ENCODE data around the gene PTGDS.

The PTGDS gene

DNA sequence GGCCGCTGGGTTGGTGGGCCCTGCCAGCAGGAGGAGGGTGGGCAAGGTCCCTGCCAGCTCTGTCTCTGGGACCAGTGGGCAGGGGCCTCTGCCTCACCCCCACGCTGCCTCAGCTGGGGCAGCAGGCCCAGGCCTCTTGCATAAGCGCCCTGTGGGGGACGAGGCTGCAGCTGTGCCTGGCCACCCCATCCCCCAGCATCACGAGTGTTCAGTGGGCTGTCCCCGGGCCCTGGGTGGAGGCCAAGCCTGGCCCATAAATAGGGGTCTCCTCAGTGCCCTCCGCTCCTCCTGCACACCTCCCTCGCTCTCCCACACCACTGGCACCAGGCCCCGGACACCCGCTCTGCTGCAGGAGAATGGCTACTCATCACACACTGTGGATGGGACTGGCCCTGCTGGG is at the start of gene PTGDS:
Gene PTGDS (plus strand): TSS at position 282 of the 400 bp plus-strand sequence. CDS start 75 bp downstream, at position 357.
- DNase-seq (ENCODE audit: low spot score) = peak; percentile 97

DNA sequence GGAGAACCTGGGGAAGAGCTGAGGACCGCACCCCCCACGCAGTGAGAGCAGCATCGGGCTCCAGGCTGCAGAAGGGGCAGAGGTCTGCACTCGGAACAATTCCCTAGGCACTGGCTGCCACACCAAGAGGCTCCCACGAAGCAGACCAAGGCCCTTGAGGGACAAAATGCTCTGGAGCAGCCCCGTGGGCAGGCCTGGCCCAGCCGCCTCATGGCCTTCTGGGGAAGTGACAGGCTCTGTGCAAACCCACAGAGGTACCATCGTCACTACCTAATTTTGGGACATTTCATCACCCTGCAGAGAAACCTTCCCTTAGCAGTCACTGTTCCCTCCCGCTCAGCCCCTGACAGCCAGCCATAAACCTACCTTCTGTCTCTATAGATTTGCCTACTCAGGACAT is 48.7 kb upstream of the PTGDS start:
- no peak for DNase-seq (ENCODE audit: low spot score)

- no peak for DNase-seq (ENCODE audit: low spot score)
Measured at GRCh38 chr9:136930014-136930413, 47.3 kb upstream of the PTGDS start.

- no peak for DNase-seq (ENCODE audit: low spot score)
Measured at GRCh38 chr9:136931611-136932130, 45.6 kb upstream of the PTGDS start.

DNA sequence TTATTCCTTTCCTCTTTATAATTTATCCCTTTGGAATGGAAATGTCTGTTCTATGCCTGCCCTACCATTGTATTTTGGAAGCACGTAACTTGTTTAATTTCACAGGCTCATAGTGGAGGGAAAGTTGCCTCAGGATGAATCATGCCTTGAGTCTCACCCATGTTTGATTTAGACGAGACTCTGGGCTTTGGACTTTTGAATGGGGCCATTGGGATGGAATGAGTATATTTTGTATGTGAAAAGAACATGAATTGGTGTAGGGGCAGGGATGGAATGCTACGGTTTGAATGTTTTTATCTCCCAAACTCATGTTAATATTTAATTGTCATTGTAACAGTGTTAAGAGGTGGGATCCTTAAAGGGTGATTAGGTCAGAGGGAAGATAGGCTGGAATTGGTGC is 43.0 kb upstream of the PTGDS start:
- DNase-seq (ENCODE audit: low spot score) = no peak

- no peak for DNase-seq (ENCODE audit: low spot score)
Measured at GRCh38 chr9:136935651-136936050, 41.7 kb upstream of the PTGDS start.

DNA sequence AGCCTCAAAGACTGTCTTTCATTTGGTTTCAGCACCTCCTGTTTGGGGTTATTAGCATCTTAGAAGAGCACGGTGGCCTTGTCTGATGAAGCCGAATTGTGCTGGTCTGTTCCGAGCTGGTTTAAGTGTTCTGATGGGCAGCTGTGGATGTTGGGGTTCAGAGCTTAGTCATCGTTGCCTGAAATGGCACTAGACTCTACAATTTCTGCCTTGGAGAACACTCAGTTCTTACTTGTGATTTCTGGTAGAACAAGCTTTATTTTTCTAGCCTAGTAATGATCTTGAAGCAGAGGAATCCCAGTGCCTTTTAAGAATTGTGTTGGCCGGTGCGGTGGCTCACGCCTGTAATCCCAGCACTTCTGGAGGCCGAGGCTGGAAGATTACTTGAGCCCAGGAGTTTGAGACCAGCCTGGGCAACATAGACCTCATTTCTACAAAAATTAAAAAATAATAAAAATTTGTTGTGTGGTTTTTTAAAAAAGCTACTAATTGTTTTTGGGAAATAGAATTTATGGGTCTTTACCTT is 40.6 kb upstream of the PTGDS start:
- DNase-seq (ENCODE audit: low spot score) = peak; percentile 27

DNA sequence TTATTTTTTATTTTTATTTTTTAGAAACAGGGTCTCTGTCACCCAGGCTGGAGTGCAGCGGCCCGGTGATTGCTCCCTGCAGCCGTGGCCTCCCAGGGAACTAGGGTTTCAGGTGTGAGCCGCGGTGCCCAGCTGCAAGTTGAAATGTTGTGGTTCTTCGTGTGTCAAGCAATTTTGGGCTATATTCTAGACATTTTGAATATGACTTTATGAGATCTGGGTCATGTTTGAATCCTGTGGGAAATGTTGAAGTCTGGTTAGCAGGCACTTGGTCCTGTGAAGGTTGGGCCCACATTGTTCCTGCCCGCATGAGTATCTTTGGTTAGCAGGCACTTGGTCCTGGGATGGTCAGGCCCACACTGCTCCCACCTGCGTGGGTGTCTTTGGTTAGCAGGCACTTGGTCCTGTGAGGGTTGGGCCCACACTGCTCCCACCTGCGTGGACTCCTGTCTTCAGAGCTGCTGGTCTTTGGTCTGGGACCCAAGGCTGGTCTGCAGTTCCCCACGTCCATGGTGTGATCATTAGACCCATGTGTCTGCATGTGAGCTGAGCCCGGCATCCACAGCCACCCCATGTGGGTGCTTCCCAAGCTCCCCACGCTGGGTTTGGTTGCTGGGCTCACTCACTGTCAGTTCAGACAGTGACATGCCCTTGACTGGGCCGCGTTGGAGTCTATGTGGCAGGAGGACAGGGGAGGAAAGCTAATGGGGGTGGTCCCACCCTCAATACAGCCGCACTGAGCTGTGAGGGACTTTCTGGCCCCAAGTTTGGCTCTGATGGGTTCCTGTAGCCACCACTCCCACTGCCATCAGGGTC is 39.9 kb upstream of the PTGDS start:
- no peak for DNase-seq (ENCODE audit: low spot score)

DNA sequence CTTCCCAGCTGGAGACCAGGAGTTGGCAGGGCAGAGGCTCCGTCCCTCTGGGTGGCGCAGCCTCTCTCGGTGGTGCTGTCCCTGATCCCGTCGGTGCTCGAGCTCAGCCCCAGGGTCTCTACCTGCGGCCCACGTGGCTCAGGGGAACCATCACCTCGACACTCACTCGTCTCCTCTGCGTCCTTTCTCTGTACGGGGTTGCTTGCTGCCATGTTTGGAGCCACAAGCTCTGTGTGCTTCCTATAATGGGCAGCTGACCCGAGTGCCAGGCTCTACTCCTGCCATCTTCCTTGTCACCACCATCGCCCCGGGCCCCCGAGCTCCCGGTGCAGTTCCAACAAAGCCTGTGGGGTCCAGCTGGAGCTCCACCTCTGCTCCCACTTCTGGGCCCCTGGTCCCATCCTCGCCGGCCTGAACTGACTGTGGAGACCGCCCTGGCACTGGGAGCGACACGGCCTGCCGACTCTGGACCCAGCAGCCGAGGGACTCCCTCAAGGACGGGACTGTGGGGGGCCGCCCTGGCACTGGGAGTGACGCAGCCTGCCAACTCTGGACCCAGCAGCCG is 37.8 kb upstream of the PTGDS start:
- DNase-seq (ENCODE audit: low spot score) = no peak

DNA sequence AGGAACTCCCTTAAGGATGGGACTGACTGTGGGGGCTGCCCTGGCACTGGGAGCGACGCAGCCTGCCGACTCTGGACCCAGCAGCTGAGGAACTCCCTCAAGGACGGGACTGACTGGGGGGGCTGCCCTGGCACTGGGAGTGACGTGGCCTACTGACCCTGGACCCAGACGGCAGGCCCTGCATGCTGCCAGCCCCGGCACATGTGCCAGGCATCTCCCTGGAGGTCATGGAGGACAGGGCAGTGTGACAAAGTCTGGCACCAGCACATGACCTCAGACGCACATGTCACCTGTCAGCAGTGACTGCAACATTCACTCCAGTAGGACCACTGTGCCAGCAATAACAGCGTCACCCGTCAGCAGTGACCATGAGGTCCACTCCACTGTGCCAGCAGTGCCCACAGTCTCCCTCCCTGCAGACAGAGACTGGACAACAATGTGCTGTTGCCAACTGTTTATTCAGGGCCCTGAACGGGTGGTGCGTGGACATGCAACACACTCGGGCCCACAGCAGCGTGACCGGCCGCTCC is 37.2 kb upstream of the PTGDS start:
- DNase-seq (ENCODE audit: low spot score) = peak; percentile 89

GRCh38 chr9:136940526-136941230 is 36.6 kb upstream of the PTGDS start:
- DNase-seq (ENCODE audit: low spot score) = no peak

- DNase-seq (ENCODE audit: low spot score) = no peak
Measured at GRCh38 chr9:136941231-136942111, 35.8 kb upstream of the PTGDS start.

- DNase-seq (ENCODE audit: low spot score) = no peak
Measured at GRCh38 chr9:136942112-136942880, 35.0 kb upstream of the PTGDS start.

- DNase-seq (ENCODE audit: low spot score) = no peak
Measured at GRCh38 chr9:136942881-136943230, 34.4 kb upstream of the PTGDS start.

DNA sequence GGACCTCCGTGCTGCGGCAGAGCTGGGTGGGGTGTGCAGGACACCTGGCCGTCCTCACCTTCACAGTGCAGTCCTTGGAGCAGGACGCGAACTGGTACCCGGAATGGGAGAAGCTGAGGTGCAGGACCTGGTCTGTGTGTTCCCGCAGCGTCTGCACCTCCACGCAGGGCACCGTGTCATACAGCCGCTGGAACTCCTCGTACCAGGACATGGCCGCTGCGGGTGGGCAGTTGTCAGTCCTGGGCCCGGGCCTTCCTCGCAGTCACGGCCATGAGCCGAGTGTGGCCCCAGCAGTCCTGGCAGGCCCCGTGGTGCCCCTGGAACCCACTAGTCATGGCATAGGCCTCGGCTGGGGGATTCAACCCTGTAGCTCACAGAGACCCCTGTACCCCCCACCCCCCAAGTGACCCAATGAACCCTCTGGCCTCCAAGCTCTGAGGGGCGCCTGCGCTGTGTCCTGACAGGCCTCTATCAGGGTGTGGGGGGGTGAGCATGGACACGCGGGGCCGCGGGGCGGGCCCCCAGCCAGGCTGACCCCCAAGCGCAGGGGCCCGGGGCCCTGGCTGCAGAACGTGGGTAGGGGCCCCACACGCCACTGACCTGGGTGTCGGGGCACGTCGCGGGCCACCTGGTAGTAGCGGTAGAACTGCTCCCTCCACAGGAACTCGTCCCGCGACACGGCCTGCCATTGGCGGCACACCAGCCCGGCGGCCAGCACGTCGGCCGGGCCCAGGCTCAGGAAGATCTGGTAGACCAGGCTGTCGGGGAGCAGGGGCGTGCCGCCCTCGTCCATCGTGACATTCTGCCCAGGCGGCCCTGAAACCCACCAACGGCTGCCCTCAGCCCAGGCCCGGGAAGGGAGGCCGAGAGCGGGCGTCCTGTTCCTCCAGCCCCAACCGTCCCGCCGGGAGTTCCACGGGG is 33.8 kb upstream of the PTGDS start:
- no peak for DNase-seq (ENCODE audit: low spot score)

DNA sequence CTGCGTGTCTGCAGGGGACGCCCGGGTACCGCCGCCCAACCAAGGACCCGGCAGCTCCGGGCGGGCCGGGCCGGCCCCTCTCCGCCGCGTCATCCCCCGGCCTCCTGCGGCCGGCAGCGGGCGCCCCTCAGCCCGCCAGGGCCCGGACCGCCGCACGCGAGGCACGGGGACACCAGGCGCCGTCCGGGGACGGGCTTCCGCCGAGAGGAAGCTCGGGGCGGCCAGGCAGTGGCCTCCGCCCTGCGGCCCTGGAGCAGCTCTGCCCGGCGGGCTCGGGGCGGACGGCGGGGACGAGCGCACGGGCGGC is 33.1 kb upstream of the PTGDS start:
- DNase-seq (ENCODE audit: low spot score) = no peak

GRCh38 chr9:136944519-136945332 is 32.6 kb upstream of the PTGDS start, which contains the start of the genes C8G and FBXW5:
Gene C8G, plus strand, starts transcription at chr9:136945243. Its CDS starts 78 bp downstream, at chr9:136945321.
Gene FBXW5, minus strand, starts transcription at chr9:136944738. Its CDS starts 655 bp downstream, at chr9:136944083.
- peak; percentile 92 for DNase-seq (ENCODE audit: low spot score)

All from Ammon's horn (tissue), 1 donor.